Chondrocyte (in vitro differentiated cells): ENCODE results near the gene ELL. TPM values are rescaled to one million over a fixed set of nuclear protein-coding genes. Genes with fewer than 3 reads are reported as not detected.

ENCODE experiments used
- DNase-seq: peaks from one replicate; pipeline ENCODE4 v3.0.0; 2021; ENCODE audit warnings: mixed read lengths, low spot score
- H3K27ac Mint-ChIP-seq: one replicate; pipeline ENCODE4 v1.8.0; 2021; ENCODE audit warnings: mild to moderate bottlenecking, moderate library complexity, mixed read lengths; ENCODE audit not compliant: unreplicated experiment
- H3K27me3 Mint-ChIP-seq: 2 replicates; pipeline ENCODE4 v1.8.0; 2021; ENCODE audit warnings: low read depth, mixed read lengths
- H3K36me3 Mint-ChIP-seq: 2 replicates; pipeline ENCODE4 v1.8.0; 2021; ENCODE audit warnings: low read depth, mixed read lengths
- H3K4me1 Mint-ChIP-seq: 2 replicates; pipeline ENCODE4 v1.8.0; 2021; ENCODE audit warnings: low read depth, mild to moderate bottlenecking, mixed read lengths
- H3K4me3 Mint-ChIP-seq: one replicate; pipeline ENCODE4 v1.8.0; 2021; ENCODE audit warnings: mild to moderate bottlenecking, moderate library complexity, mixed read lengths; ENCODE audit not compliant: unreplicated experiment
- H3K9me3 Mint-ChIP-seq: 2 replicates; pipeline ENCODE4 v1.8.0; 2021; ENCODE audit warnings: low read depth, mixed read lengths
- CTCF ChIP-seq: fragments of 200-600 bp; sonication (generic); IDR thresholded peaks from 2 replicates; pipeline ENCODE4 v1.5.0; 2021; ENCODE audit warnings: antibody characterized with exemption, mild to moderate bottlenecking, moderate library complexity
- total RNA-seq: library from RNA; stranded (reverse); gene quantifications from 3 replicates; pipeline ENCODE4 v1.2.1, GENCODE V29; 2021

The ELL gene
- total RNA-seq, 1 donor from 2014 or later: 14.0 TPM

- Mint-ChIP-seq H3K36me3 (peaks cover 13% of the 10 kb centered on the region), H3K27ac (no peak overlapping the region), H3K4me3 (no peak overlapping the region), H3K4me1 (peaks cover 16% of the 10 kb centered on the region), H3K27me3 (no peaks in the 10 kb centered on the region), H3K9me3 (no peaks in the 10 kb centered on the region)
- DNase-seq: no peak
- TF ChIP-seq CTCF: no peak
Observed at GRCh38 chr19:18444513-18444912, 77.4 kb downstream of the ELL start.

- Mint-ChIP-seq H3K4me1 (peaks cover 22% of the 10 kb centered on the region), H3K36me3 (peaks cover 13% of the 10 kb centered on the region), H3K9me3 (no peaks in the 10 kb centered on the region), H3K4me3 (no peak overlapping the region), H3K27ac (peak overlapping the region; percentile 49), H3K27me3 (no peaks in the 10 kb centered on the region)
- no peak for TF ChIP-seq CTCF
- no peak for DNase-seq
Observed at GRCh38 chr19:18443831-18444230, 78.0 kb downstream of the ELL start.

- no peak for DNase-seq
- Mint-ChIP-seq H3K9me3 (no peaks in the 10 kb centered on the region), H3K27me3 (no peaks in the 10 kb centered on the region), H3K36me3 (peaks cover 12% of the 10 kb centered on the region), H3K4me1 (peaks cover 27% of the 10 kb centered on the region), H3K4me3 (no peak overlapping the region), H3K27ac (no peak overlapping the region)
- no peak for TF ChIP-seq CTCF
Observed at GRCh38 chr19:18443406-18443805, 78.5 kb downstream of the ELL start.

- DNase-seq: no peak
- H3K4me3 Mint-ChIP-seq: no peak overlapping the region
- H3K9me3 Mint-ChIP-seq: no peaks in the 10 kb centered on the region
- no peak for TF ChIP-seq CTCF
- peaks cover 29% of the 10 kb centered on the region for H3K4me1 Mint-ChIP-seq
- no peaks in the 10 kb centered on the region for H3K27me3 Mint-ChIP-seq
- H3K27ac Mint-ChIP-seq: no peak overlapping the region
- peaks cover 9% of the 10 kb centered on the region for H3K36me3 Mint-ChIP-seq
Observed at GRCh38 chr19:18442941-18443340, 78.9 kb downstream of the ELL start.

GRCh38 chr19:18441804-18442788 lies 79.8 kb downstream of the ELL start:
- no peak for TF ChIP-seq CTCF
- Mint-ChIP-seq H3K36me3 (peaks cover 6% of the 10 kb centered on the region), H3K27me3 (no peaks in the 10 kb centered on the region), H3K4me3 (no peak overlapping the region), H3K9me3 (no peaks in the 10 kb centered on the region), H3K4me1 (peaks cover 29% of the 10 kb centered on the region), H3K27ac (no peak overlapping the region)
- DNase-seq: no peak
